Measurements from ENCODE around the gene CLIC5.

Gene CLIC5

DNA sequence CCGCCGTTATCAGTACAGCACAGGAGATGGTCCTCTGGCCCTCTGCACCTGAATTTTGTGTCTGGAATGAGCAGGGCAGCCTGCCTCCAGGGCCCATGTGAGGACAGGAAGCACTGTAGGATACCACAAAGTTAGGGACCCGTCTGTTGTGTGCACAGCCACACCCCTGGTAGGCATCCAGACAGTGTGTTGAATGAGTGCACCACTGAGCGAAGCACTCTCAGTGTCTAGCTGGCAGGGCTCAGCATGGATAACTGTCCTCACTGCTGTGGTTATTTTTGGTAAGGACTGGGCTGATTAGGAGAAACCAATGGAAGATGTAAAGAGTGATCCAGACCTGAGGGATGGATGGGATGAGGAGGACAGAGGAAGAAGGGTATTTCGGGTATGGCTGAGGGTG, 178.7 kb downstream of the CLIC5 start:
- Histone ChIP-seq H3K4me1 (ENCODE audit: control insufficient read depth, insufficient read depth, low read length) (no peaks in the 10 kb centered on the region), H3K36me3 (ENCODE audit: control insufficient read depth, insufficient read depth, low read length) (no peaks in the 10 kb centered on the region), H3K27me3 (ENCODE audit: control insufficient read depth, insufficient read depth, low read length) (no peaks in the 10 kb centered on the region), H3K4me3 (ENCODE audit: low read length) (no peak overlapping the region), H3K9ac (ENCODE audit: low read length) (no peak overlapping the region), H3K9me3 (ENCODE audit: control insufficient read depth, low read length) (no peaks in the 10 kb centered on the region)

GRCh38 chr6:45836438-45836824, 179.2 kb downstream of the CLIC5 start:
- H3K4me3 ChIP-seq (ENCODE audit: low read length) = no peak overlapping the region
- H3K9ac ChIP-seq (ENCODE audit: low read length) = no peak overlapping the region
- no peaks in the 10 kb centered on the region for H3K4me1 ChIP-seq (ENCODE audit: control insufficient read depth, insufficient read depth, low read length)
- H3K36me3 ChIP-seq (ENCODE audit: control insufficient read depth, insufficient read depth, low read length) = no peaks in the 10 kb centered on the region
- no peaks in the 10 kb centered on the region for H3K27me3 ChIP-seq (ENCODE audit: control insufficient read depth, insufficient read depth, low read length)
- H3K9me3 ChIP-seq (ENCODE audit: control insufficient read depth, low read length) = no peaks in the 10 kb centered on the region

GRCh38 chr6:45835721-45836437, 179.8 kb downstream of the CLIC5 start:
- no peaks in the 10 kb centered on the region for H3K36me3 ChIP-seq (ENCODE audit: control insufficient read depth, insufficient read depth, low read length)

GRCh38 chr6:45832063-45832462, 183.6 kb downstream of the CLIC5 start:
- Histone ChIP-seq H3K9ac (ENCODE audit: low read length) (no peak overlapping the region), H3K27me3 (ENCODE audit: control insufficient read depth, insufficient read depth, low read length) (no peaks in the 10 kb centered on the region), H3K9me3 (ENCODE audit: control insufficient read depth, low read length) (no peaks in the 10 kb centered on the region), H3K4me3 (ENCODE audit: low read length) (no peak overlapping the region), H3K4me1 (ENCODE audit: control insufficient read depth, insufficient read depth, low read length) (no peaks in the 10 kb centered on the region), H3K36me3 (ENCODE audit: control insufficient read depth, insufficient read depth, low read length) (no peaks in the 10 kb centered on the region)

More at GRCh38 chr6:45835721-45836437, 179.8 kb downstream of the CLIC5 start:
- H3K4me3 ChIP-seq (ENCODE audit: low read length) = no peak overlapping the region
- H3K27me3 ChIP-seq (ENCODE audit: control insufficient read depth, insufficient read depth, low read length) = no peaks in the 10 kb centered on the region
- no peaks in the 10 kb centered on the region for H3K9me3 ChIP-seq (ENCODE audit: control insufficient read depth, low read length)
- H3K4me1 ChIP-seq (ENCODE audit: control insufficient read depth, insufficient read depth, low read length) = no peaks in the 10 kb centered on the region
- no peak overlapping the region for H3K9ac ChIP-seq (ENCODE audit: low read length)
